Type B pancreatic cell (in vitro differentiated cells): ENCODE data around the gene COX6A1. TPM values are rescaled to one million over a fixed set of nuclear protein-coding genes. Genes with fewer than 3 reads are reported as not detected.

Experiments
- DNase-seq: peaks from one replicate; pipeline ENCODE4 v3.0.0; 2021; ENCODE audit warnings: mixed read lengths; ENCODE audit not compliant: unreplicated experiment; ENCODE audit errors: extremely low spot score
- H3K27ac Mint-ChIP-seq: 2 replicates; pipeline ENCODE4 v1.8.0; 2021; ENCODE audit warnings: mild to moderate bottlenecking, mixed read lengths
- H3K27me3 Mint-ChIP-seq: 2 replicates; pipeline ENCODE4 v1.8.0; 2021; ENCODE audit warnings: mixed read lengths
- H3K36me3 Mint-ChIP-seq: 2 replicates; pipeline ENCODE4 v1.8.0; 2021; ENCODE audit warnings: mixed read lengths
- H3K4me1 Mint-ChIP-seq: one replicate; pipeline ENCODE4 v1.8.0; 2021; ENCODE audit warnings: mixed read lengths; ENCODE audit not compliant: unreplicated experiment
- H3K4me3 Mint-ChIP-seq: 2 replicates; pipeline ENCODE4 v1.8.0; 2021; ENCODE audit warnings: mild to moderate bottlenecking, mixed read lengths
- H3K9me3 Mint-ChIP-seq: 2 replicates; pipeline ENCODE4 v1.8.0; 2021; ENCODE audit warnings: mixed read lengths
- CTCF ChIP-seq: fragments of 200-600 bp; sonication (generic); conservative IDR thresholded peaks from 2 replicates; pipeline ENCODE4 v1.5.0; 2021; ENCODE audit warnings: antibody characterized with exemption, mild to moderate bottlenecking
- long read RNA-seq: library from polyadenylated mRNA; unstranded; transcript quantifications from one replicate; pipeline ENCODE4 v2.0.0, GENCODE V29; 2020
- total RNA-seq: library from RNA; stranded (reverse); gene quantifications from 2 replicates; pipeline ENCODE4 v1.2.1, GENCODE V29; 2021; ENCODE audit warnings: low replicate concordance

The COX6A1 gene
- total RNA-seq, result 400 and 501 TPM in 2 replicates
- long read RNA-seq, transcript COX6A1-202 (1 exons, 767 nt), result minor isoform, 8 of 144 reads
- long read RNA-seq, transcript COX6A1-201 (3 exons, 572 nt), result major isoform, 132 of 144 reads
- long read RNA-seq, partial matches to known transcripts, result 4 of 144 reads
- long read RNA-seq, other reads (novel, unspliced or antisense), result 0 of 144 reads

GRCh38 chr12:120437735-120438494 is at the start of gene COX6A1:
TSS of gene COX6A1 (plus strand) at chr12:120438113. CDS start at chr12:120438127, 14 bp downstream.
- Mint-ChIP-seq H3K27ac (peak within 1 kb of the TSS; percentile 85), H3K9me3 (no peaks in the 10 kb centered on the region), H3K27me3 (no peaks in the 10 kb centered on the region), H3K4me1 (peaks cover 17% of the 10 kb centered on the region), H3K4me3 (peak within 1 kb of the TSS; percentile 99), H3K36me3 (no peaks in the 10 kb centered on the region)
- no peak for TF ChIP-seq CTCF
- peak; percentile 94 for DNase-seq

- Mint-ChIP-seq H3K27me3 (no peaks in the 10 kb centered on the region), H3K9me3 (no peaks in the 10 kb centered on the region), H3K4me1 (peaks cover 7% of the 10 kb centered on the region), H3K4me3 (peak overlapping the region; percentile 80), H3K36me3 (no peaks in the 10 kb centered on the region), H3K27ac (peak overlapping the region; percentile 62)
- TF ChIP-seq CTCF, result no peak
- DNase-seq, result no peak
Measured at GRCh38 chr12:120388691-120389481, 49.0 kb upstream of the COX6A1 start.

- Mint-ChIP-seq H3K27me3 (no peaks in the 10 kb centered on the region), H3K36me3 (no peaks in the 10 kb centered on the region), H3K27ac (no peak overlapping the region), H3K9me3 (no peaks in the 10 kb centered on the region), H3K4me1 (peaks cover 7% of the 10 kb centered on the region), H3K4me3 (no peak overlapping the region)
- DNase-seq, result no peak
- TF ChIP-seq CTCF, result no peak
Measured at GRCh38 chr12:120390540-120391120, 47.3 kb upstream of the COX6A1 start.

GRCh38 chr12:120394483-120395367 is 43.2 kb upstream of the COX6A1 start:
- Mint-ChIP-seq H3K4me3 (peak overlapping the region; percentile 67), H3K4me1 (peaks cover 5% of the 10 kb centered on the region), H3K27me3 (no peaks in the 10 kb centered on the region), H3K9me3 (no peaks in the 10 kb centered on the region), H3K27ac (peak overlapping the region; percentile 69), H3K36me3 (no peaks in the 10 kb centered on the region)
- DNase-seq, result no peak
- TF ChIP-seq CTCF, result no peak
